Heart right ventricle (tissue), 16 donors: ENCODE data around the gene ACP7. TPM values are rescaled to one million over a fixed set of nuclear protein-coding genes. Genes with fewer than 3 reads are reported as not detected.
A peak's percentile ranks its signal among the peaks of the same experiment; 100 is the strongest.

Source experiments
- ATAC-seq, 8 donors: fragments of 200-7000 bp; cut with Tn5 transposase; one replicate each; pipeline ENCODE4 v1.9.1; 2020; ENCODE audit warnings: mild to moderate bottlenecking in 8 of 8, moderate library complexity in 8 of 8, moderate number of reproducible peaks in 1 of 8
- DNase-seq, 2 donors: peaks; one replicate each; pipeline ENCODE4 v3.0.0-alpha.2; 2020
- H3K27ac ChIP-seq, 10 donors: fragments of 200-600 bp; sonication (generic) in 2 of 10; one replicate each; pipeline versions ENCODE4 v1.5.0 to v1.8.0; 2020 to 2022; ENCODE audit warnings: mild to moderate bottlenecking in 3 of 10
- H3K27me3 ChIP-seq, 7 donors: fragments of 200-600 bp; one replicate each; pipeline ENCODE4 v1.8.0; 2021 to 2022; ENCODE audit warnings: mild to moderate bottlenecking in 2 of 7
- H3K36me3 ChIP-seq, 9 donors: fragments of 200-600 bp; sonication (generic) in 1 of 9; one replicate each; pipeline versions ENCODE4 v1.5.0 to v1.8.0; 2020 to 2022; ENCODE audit warnings: mild to moderate bottlenecking in 2 of 9
- H3K4me1 ChIP-seq, 9 donors: fragments of 200-600 bp; sonication (generic) in 1 of 9; one replicate each; pipeline versions ENCODE4 v1.5.0 to v1.8.0; 2020 to 2022; ENCODE audit warnings: mild to moderate bottlenecking in 4 of 9
- H3K4me3 ChIP-seq, 10 donors: fragments of 200-600 bp; sonication (generic) in 2 of 10; one replicate each; pipeline versions ENCODE4 v1.5.0 to v1.8.0; 2020 to 2022; ENCODE audit warnings: mild to moderate bottlenecking in 7 of 10, moderate library complexity in 2 of 10
- H3K9me3 ChIP-seq, 11 donors: fragments of 200-600 bp in 10 of 11; sonication (generic) in 2 of 11; one replicate each; pipeline versions ENCODE4 v1.5.0 to v1.8.0; 2013 to 2022; ENCODE audit warnings: mild to moderate bottlenecking in 2 of 11, control low read depth in 1 of 11, moderate library complexity in 1 of 11
- WGBS, 2 donors: extraction: QIAGEN DNeasy Blood & Tissue Kit; methylation state at CpG; one replicate each; pipeline ENCODE4 v1.1.7; 2013; ENCODE audit warnings: inconsistent platforms in 1 of 2; 5-methylcytosine and 5-hydroxymethylcytosine counted together
- intact Hi-C, 10 donors: fragments of 100-400 bp; cut with DNase I; formaldehyde crosslinking; loops; one replicate each; pipeline versions ENCODE4 v1.11.1 to v1.14.2; 2022
- polyA plus RNA-seq, 2 donors: library from polyadenylated mRNA; stranded (reverse); fragments of 200-250 nt; gene quantifications; one replicate each; pipeline ENCODE4 v1.2.3, GENCODE V29; 2013
- total RNA-seq, 10 donors: library from RNA; stranded (reverse); fragmentation: NEBNext Ultra II Directional in 3 of 10; extraction: Animal tissue kit (Norgen Biotek cat#: 25700) in 3 of 10; gene quantifications; one replicate each; pipeline versions ENCODE4 v1.2.1 to v1.2.4, GENCODE V29; 2021 to 2023
- TF ChIP-seq, protein P1 (sequence below), 9 donors: fragments of 200-600 bp; sonication (generic) in 2 of 9; IDR thresholded peaks; one replicate each; pipeline versions ENCODE4 v1.5.0 to v1.8.0; 2021 to 2022; ENCODE audit warnings: antibody characterized with exemption in 9 of 9, mild to moderate bottlenecking in 5 of 9, moderate library complexity in 1 of 9
- donor health status: Arrhythmogenic right ventricular cardiomyopathy.
- donor health status: ischemic (EF 13 %, LVEDD 7.1; RV severe dilation, severe dysfunction).
- donor health status: healthy with polysubstance abuse.
- donor health status: DM: no; HTN: yes; CAD: no.
- donor health status: DM: no; HTN: no; CAD: no.
- donor health status: ischemic (EF 25% LVEDD 6.9; RV normal size, moderate dysfunction).
- donor health status: ischemic (EF 25% LVEDD 5.7; RV mildly dilated, moderate dysfunction).
- donor health status: healthy.
- donor health status: DM: yes; HTN: yes; CAD: no.
- donor health status: Ischemic cardiomyopathy.
- donor health status: ischemic (EF 35%, LVEDD 5.7; RV mildly dilated, moderate dysfunction).
- donor health status: nonischemic (EF 11% LVEDD 7.7; RV severe dilation, severe dysfunction).
- donor health status: DM: yes; HTN: yes; CAD: no.
- donor health status: PGD.
- donor health status: ischemic (EF 29% LVEDD 5.4; RV normal size, mild dysfunction).
- donor health status: nonischemic (EF 23%, LVEDD 6.1; RV moderate dilation, normal function).

Gene ACP7
- total and polyA plus RNA-seq, 12 donors: not detected

DNA sequence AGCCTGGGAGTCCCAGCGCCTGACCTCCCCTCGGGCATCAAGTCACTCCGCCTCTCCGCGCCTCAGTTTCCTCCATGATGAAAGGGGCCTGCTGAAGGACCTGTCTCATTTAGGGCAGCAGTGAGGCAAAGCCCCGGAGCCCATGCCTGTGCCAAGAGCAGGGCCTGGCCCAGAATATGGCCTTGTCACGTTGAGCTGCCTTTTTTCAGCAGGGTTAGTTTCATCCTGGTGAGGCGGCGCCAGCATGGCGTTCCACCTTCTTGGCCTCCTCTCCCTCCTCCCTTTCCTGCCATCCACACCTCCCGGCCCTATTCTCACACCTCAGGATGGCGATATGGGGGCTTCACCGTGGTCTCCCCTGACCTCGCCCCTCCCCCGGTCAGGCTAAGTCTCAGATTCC lies 71.6 kb downstream of the ACP7 start:
- Histone ChIP-seq H3K27me3 (no peaks in the 10 kb centered on the region), H3K36me3 (no peaks in the 10 kb centered on the region), H3K4me3 (no peak overlapping the region), H3K4me1 (peaks cover 0 to 37% (median 17%) of the 10 kb centered on the region in 9 donors), H3K27ac (no peak overlapping the region), H3K9me3 (no peaks in the 10 kb centered on the region)
- TF ChIP-seq, protein P1, sequence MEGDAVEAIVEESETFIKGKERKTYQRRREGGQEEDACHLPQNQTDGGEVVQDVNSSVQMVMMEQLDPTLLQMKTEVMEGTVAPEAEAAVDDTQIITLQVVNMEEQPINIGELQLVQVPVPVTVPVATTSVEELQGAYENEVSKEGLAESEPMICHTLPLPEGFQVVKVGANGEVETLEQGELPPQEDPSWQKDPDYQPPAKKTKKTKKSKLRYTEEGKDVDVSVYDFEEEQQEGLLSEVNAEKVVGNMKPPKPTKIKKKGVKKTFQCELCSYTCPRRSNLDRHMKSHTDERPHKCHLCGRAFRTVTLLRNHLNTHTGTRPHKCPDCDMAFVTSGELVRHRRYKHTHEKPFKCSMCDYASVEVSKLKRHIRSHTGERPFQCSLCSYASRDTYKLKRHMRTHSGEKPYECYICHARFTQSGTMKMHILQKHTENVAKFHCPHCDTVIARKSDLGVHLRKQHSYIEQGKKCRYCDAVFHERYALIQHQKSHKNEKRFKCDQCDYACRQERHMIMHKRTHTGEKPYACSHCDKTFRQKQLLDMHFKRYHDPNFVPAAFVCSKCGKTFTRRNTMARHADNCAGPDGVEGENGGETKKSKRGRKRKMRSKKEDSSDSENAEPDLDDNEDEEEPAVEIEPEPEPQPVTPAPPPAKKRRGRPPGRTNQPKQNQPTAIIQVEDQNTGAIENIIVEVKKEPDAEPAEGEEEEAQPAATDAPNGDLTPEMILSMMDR (IDR thresholded peaks at IDR 0.05): no peak
- DNase-seq (no peak), ATAC-seq (no peak)
- 83 to 85% methylated on average over 15 of the region's 15 CpGs for WGBS, 2 donors
- intact Hi-C loops: no loop called here

DNA sequence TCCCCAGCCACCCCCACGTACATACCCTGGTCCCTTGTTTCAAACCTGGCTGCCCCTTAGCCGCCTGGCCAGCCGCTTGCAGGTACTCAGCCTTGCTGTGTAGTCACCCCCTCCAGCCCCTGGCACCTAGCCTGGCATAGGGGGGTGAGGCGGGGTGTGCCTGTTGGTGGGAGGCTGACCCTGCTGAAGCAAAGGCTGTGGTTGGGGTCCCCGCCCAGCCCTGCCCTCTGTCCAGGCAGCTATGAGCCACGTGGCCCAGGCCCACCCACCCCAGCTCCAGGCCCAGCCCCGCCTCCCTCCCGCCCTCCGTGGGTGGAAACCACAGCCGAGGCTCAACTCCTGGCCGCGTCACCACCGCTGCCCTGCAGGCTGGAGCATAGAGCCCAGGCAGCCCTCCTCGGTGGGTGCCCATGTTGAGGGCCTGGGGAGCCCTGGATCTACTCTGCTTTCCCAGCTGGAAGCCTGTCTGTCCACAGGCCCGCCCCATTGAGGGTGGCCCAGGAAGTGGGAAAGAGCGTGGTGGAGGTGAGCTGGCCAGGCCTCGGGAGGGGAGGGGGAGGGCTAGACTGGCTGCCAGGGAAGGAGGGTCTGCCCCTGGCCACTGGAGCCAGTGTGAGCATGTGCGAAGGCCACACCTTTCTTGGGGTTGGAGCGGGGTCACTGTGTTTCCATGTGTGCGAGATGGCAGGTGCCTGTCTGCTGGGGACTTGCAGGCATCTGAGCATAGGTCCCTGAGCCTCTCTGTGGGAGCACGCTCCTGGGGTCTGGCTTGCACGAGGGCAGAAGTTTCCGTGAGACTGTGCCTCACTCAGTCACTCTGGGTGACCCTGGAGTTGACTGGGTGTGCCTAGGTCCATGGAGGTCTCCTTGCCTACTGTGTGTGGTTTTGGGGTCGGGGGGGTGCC lies 72.4 kb downstream of the ACP7 start:
- Histone ChIP-seq H3K36me3 (no peaks in the 10 kb centered on the region), H3K4me3 (peak overlapping the region in 1 of 10 donors; percentile 5), H3K27ac (no peak overlapping the region), H3K9me3 (no peaks in the 10 kb centered on the region), H3K4me1 (peaks cover 0 to 37% (median 25%) of the 10 kb centered on the region in 9 donors), H3K27me3 (no peaks in the 10 kb centered on the region)
- intact Hi-C loops: no loop called here
- TF ChIP-seq, protein P1 (IDR thresholded peaks at IDR 0.05): no peak
- DNase-seq (no peak), ATAC-seq (peak in 3 of 8 donors; percentile 8 to 34 (median 17))
- WGBS, 2 donors: 74 to 76% methylated on average over 18 to 24 of the region's 24 CpGs

DNA sequence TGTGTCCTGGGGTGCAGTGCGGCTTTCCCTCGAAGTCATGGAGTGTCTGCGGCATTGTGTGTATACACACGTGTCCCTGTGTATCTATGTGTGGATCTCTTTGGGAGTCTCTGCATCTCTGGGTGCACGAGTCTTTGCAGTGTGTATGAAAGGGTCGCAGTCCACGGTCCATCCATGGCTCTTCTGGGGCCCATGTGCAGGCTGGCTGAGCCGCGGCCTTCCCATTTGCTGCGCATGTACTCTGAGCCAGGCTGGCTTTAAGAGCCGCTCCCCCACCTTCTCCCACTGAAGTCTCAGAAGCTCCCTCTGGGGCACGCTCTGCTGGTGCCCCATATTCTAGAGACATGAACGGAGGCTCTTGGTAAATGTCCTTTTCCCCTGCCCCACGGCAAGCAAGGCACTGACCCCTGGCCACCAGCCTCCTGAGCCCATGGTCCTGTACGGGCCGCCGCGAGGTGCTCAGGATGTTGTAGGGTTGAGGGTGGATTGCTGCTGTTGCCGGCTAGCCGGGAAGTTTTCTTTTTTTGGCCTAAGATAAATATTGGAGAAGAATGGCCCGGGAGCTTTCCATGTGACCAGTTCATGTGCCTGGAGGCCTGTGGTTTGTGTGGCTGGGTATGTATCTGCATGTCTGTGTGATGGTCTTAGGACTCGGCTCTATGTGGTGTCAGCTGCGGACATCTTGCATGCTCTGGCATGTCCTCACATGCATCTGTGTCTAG lies 73.3 kb downstream of the ACP7 start:
- 68 to 71% methylated on average over 23 of the region's 23 CpGs for WGBS, 2 donors
- Histone ChIP-seq H3K4me3 (no peak overlapping the region), H3K27me3 (no peaks in the 10 kb centered on the region), H3K27ac (no peak overlapping the region), H3K4me1 (peaks cover 0 to 37% (median 25%) of the 10 kb centered on the region in 9 donors), H3K36me3 (no peaks in the 10 kb centered on the region), H3K9me3 (no peaks in the 10 kb centered on the region)
- intact Hi-C loops: no loop called here
- ATAC-seq (no peak), DNase-seq (no peak)
- TF ChIP-seq, protein P1 (IDR thresholded peaks at IDR 0.05): no peak

DNA sequence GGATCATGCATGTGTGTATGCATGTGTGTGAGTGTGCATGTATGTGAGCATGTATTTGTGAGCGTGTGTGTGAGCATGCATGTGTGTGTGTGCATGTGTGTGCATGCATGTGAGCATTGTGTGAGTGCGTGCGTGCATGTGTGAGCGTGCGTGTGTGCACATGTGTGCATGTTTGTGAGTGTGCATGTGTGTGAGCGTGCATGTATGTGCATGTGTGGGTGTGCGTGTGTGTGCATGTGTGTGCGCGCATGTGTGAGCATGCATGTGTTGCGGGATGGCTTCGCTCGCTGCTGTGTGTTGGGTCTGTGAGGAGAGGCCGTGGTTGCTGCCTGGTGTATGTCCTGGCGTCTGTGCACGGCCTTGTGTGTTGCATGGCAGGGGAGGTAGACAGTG lies 73.8 kb downstream of the ACP7 start:
- no peak overlapping the region for H3K27ac ChIP-seq
- intact Hi-C loops: no loop called here
- TF ChIP-seq, protein P1 (IDR thresholded peaks at IDR 0.05): no peak
- no peaks in the 10 kb centered on the region for H3K27me3 ChIP-seq
- no peaks in the 10 kb centered on the region for H3K9me3 ChIP-seq
- ATAC-seq (no peak), DNase-seq (no peak)
- no peak overlapping the region for H3K4me3 ChIP-seq
- H3K4me1 ChIP-seq: peaks cover 0 to 37% (median 25%) of the 10 kb centered on the region in 9 donors
- no peaks in the 10 kb centered on the region for H3K36me3 ChIP-seq
- 93 to 94% methylated on average over 15 of the region's 15 CpGs for WGBS, 2 donors
